ENCODE measurements around the gene ADAMTS14. TPM values are rescaled to one million over a fixed set of nuclear protein-coding genes. Genes with fewer than 3 reads are reported as not detected.

Gene ADAMTS14
- total RNA-seq, 1 experiment from 2014 or later = 0.91 TPM

- no TSS peak for BruUV-seq (replicated peaks)
- ATAC-seq = peak; percentile 67
- peak; percentile 68 for TF ChIP-seq CTCF (conservative IDR thresholded peaks at IDR 0.05; ENCODE audit: low read depth, low read length)
- TF ChIP-seq EZH2phosphoT487 (IDR thresholded peaks at IDR 0.05; ENCODE audit: borderline replicate concordance, low read length) = no peak
- TF ChIP-seq EZH2 (IDR thresholded peaks at IDR 0.05; ENCODE audit: low read length, unreplicated experiment) = no peak
Observed at GRCh38 chr10:70761031-70761601, 88.8 kb downstream of the ADAMTS14 start.

GRCh38 chr10:70761727-70762350 lies 89.5 kb downstream of the ADAMTS14 start:
- DNase-seq = no peak
- Histone ChIP-seq H3K9me2 (replicated peaks; ENCODE audit: low read length) (no peaks in the 10 kb centered on the region), H3K4me2 (ENCODE audit: low read length) (no peak overlapping the region), H3K4me1 (ENCODE audit: insufficient read depth, low read length) (peaks cover 3% of the 10 kb centered on the region), H3K4me3 (ENCODE audit: low read length) (no peak overlapping the region), H3K9ac (ENCODE audit: low read length) (no peak overlapping the region), H3K36me3 (ENCODE audit: low read depth, low read length) (no peaks in the 10 kb centered on the region), H2AFZ (ENCODE audit: low read length) (no peak overlapping the region), H3K9me3 (ENCODE audit: low read length) (peaks cover 4% of the 10 kb centered on the region; the same call in 1 of the 2 replicates), H3F3A (ENCODE audit: low read length, unreplicated experiment) (no peaks in the 10 kb centered on the region), H3K27ac (ENCODE audit: low read length) (no peak overlapping the region), H4K20me1 (ENCODE audit: low read length) (no peaks in the 10 kb centered on the region), H3K27me3 (ENCODE audit: low read length) (no peaks in the 10 kb centered on the region), H3K79me2 (ENCODE audit: low read length) (no peaks in the 10 kb centered on the region)
- ChIA-PET CTCF (interaction anchor here (1.2 kb wide), 1 partner anchor 203 kb away, joined by 3 read pairs; no protein-coding TSS in a partner anchor), POLR2A (ENCODE audit: unreplicated experiment) (no interaction called here)
- no peak for ATAC-seq
- BruUV-seq (replicated peaks) = no TSS peak
- intact Hi-C loops (cut with micrococcal nuclease) = loop anchor here (1.0 kb wide), 3 partner anchors 53 to 118 kb away; partner anchors contain the start of gene SGPL1
- TF ChIP-seq EZH2phosphoT487 (IDR thresholded peaks at IDR 0.05; ENCODE audit: borderline replicate concordance, low read length) = no peak
- TF ChIP-seq EZH2 (IDR thresholded peaks at IDR 0.05; ENCODE audit: low read length, unreplicated experiment) = no peak
- no peak for TF ChIP-seq CTCF (conservative IDR thresholded peaks at IDR 0.05; ENCODE audit: low read depth, low read length)

More at GRCh38 chr10:70761031-70761601, 88.8 kb downstream of the ADAMTS14 start:
- ChIA-PET POLR2A (ENCODE audit: unreplicated experiment) (no interaction called here), CTCF (interaction anchor here (0.6 to 1.5 kb wide), 7 partner anchors 53 to 202 kb away, joined by 3 to 17 read pairs (median 3); no protein-coding TSS in a partner anchor)
- Histone ChIP-seq H3F3A (ENCODE audit: low read length, unreplicated experiment) (no peaks in the 10 kb centered on the region), H3K9me2 (replicated peaks; ENCODE audit: low read length) (no peaks in the 10 kb centered on the region), H3K9me3 (ENCODE audit: low read length) (peaks cover 4% of the 10 kb centered on the region; the same call in 1 of the 2 replicates), H2AFZ (ENCODE audit: low read length) (no peak overlapping the region), H3K9ac (ENCODE audit: low read length) (no peak overlapping the region), H3K4me1 (ENCODE audit: insufficient read depth, low read length) (peaks cover 8% of the 10 kb centered on the region), H3K36me3 (ENCODE audit: low read depth, low read length) (no peaks in the 10 kb centered on the region), H4K20me1 (ENCODE audit: low read length) (no peaks in the 10 kb centered on the region), H3K27ac (ENCODE audit: low read length) (no peak overlapping the region), H3K27me3 (ENCODE audit: low read length) (no peaks in the 10 kb centered on the region), H3K4me2 (ENCODE audit: low read length) (no peak overlapping the region), H3K79me2 (ENCODE audit: low read length) (no peaks in the 10 kb centered on the region), H3K4me3 (ENCODE audit: low read length) (no peak overlapping the region)
- DNase-seq = peak; percentile 68
- intact Hi-C loops (cut with micrococcal nuclease) = loop anchor here (1.0 kb wide), 3 partner anchors 54 to 119 kb away; partner anchors contain the start of gene SGPL1

All from PC-3 (cell line).